ENCODE measurements around the gene XK.
A peak's percentile ranks its signal among the peaks of the same experiment; 100 is the strongest.

XK gene

DNA sequence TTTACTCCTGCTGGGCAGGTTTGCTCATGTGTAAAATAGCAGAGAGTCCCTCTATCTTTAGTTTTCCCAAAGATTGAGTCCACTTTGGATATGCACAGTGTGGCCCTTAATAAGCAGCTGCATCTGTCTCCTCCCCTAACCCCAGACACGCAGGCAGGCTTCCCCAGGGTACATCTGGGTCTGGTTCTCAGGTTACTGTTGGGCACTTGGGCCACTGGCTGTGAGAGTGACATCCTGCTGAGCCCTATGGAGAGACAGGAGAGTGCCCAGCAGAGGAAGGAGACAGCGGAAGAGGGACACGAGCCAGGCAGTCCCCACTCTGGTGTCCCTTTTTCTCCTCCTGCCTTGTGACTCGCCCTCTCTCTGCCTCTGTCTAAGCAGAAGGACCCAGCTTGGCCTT lies 16.0 kb downstream of the XK start:
- DNase-seq: no peak
- no peak overlapping the region for H3K4ac ChIP-seq (ENCODE audit: low read depth, low read length)
- no peak overlapping the region for H3K4me3 ChIP-seq (ENCODE audit: low read depth, low read length)
- no peak overlapping the region for H2BK12ac ChIP-seq (ENCODE audit: low read length)
- WGBS (ENCODE audit: extremely low coverage, insufficient coverage, insufficient read length): no CpG with 5 or more reads among the region's 4 CpGs
- H3K27ac ChIP-seq (ENCODE audit: low read depth, low read length): no peak overlapping the region
- no peak overlapping the region for H3K23ac ChIP-seq (ENCODE audit: low read length)
- no peak overlapping the region for H2AFZ ChIP-seq (ENCODE audit: insufficient read depth, low read length, poor library complexity)
- H3K4me2 ChIP-seq (ENCODE audit: low read length): no peak overlapping the region
- no peaks in the 10 kb centered on the region for H3K36me3 ChIP-seq (ENCODE audit: control insufficient read depth in 1 of 2, insufficient read depth in 2 of 2, low read length in 2 of 2)
- no peaks in the 10 kb centered on the region for H3K27me3 ChIP-seq (ENCODE audit: insufficient read depth, low read length)
- H2BK120ac ChIP-seq (ENCODE audit: insufficient read depth, low read length, poor library complexity): no peak overlapping the region
- H4K91ac ChIP-seq (ENCODE audit: low read depth, low read length): no peak overlapping the region
- H3K9ac ChIP-seq (ENCODE audit: low read length): no peak overlapping the region
- no peak overlapping the region for H4K12ac ChIP-seq (ENCODE audit: low read depth, low read length)
- no peak overlapping the region for H2AK5ac ChIP-seq (ENCODE audit: low read length)
- no peak overlapping the region for H4K8ac ChIP-seq (ENCODE audit: low read depth, low read length)
- no peaks in the 10 kb centered on the region for H3K9me3 ChIP-seq (ENCODE audit: insufficient read depth, low read depth, low read length)
- H3K18ac ChIP-seq (ENCODE audit: low read length): no peak overlapping the region
- no peak overlapping the region for H2BK5ac ChIP-seq (ENCODE audit: low read depth, low read length, poor library complexity)
- H3K79me2 ChIP-seq (ENCODE audit: control insufficient read depth, insufficient read depth, low read length, poor library complexity): no peaks in the 10 kb centered on the region
- H3K14ac ChIP-seq (ENCODE audit: low read length): no peak overlapping the region
- H3K4me1 ChIP-seq (ENCODE audit: control insufficient read depth in 1 of 2, insufficient read depth in 2 of 2, low read length in 2 of 2): no peaks in the 10 kb centered on the region
- H3K79me1 ChIP-seq (ENCODE audit: low read length): no peaks in the 10 kb centered on the region

DNA sequence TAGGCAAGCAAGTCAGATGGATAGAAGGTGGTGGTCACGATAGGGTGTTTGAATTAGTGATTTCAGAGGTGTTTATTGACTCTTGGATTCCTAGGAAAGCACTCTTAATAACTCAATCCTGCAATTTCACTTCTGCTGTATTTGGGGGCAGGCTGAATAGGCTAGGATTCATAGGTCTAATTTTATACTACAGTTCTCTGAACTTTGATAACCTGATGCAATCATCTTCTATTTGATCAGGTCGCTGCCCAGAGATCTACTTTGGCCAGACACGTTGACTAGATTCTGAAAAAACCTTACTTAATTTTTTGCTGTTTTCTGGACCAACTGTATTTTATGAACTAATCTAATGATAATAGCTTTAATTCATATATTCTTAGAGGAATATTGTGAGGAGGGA lies 26.4 kb downstream of the XK start:
- Histone ChIP-seq H3K36me3 (ENCODE audit: control insufficient read depth in 1 of 2, insufficient read depth in 2 of 2, low read length in 2 of 2) (no peaks in the 10 kb centered on the region), H3K27me3 (ENCODE audit: insufficient read depth, low read length) (no peaks in the 10 kb centered on the region), H4K12ac (ENCODE audit: low read depth, low read length) (no peak overlapping the region), H3K14ac (ENCODE audit: low read length) (no peak overlapping the region), H2AK5ac (ENCODE audit: low read length) (no peak overlapping the region), H4K8ac (ENCODE audit: low read depth, low read length) (no peak overlapping the region), H3K4me3 (ENCODE audit: low read depth, low read length) (no peak overlapping the region), H2BK120ac (ENCODE audit: insufficient read depth, low read length, poor library complexity) (no peak overlapping the region), H2AFZ (ENCODE audit: insufficient read depth, low read length, poor library complexity) (no peak overlapping the region), H4K91ac (ENCODE audit: low read depth, low read length) (no peak overlapping the region), H3K9me3 (ENCODE audit: insufficient read depth, low read depth, low read length) (no peaks in the 10 kb centered on the region), H2BK5ac (ENCODE audit: low read depth, low read length, poor library complexity) (no peak overlapping the region), H3K4ac (ENCODE audit: low read depth, low read length) (no peak overlapping the region), H3K23ac (ENCODE audit: low read length) (no peak overlapping the region), H3K27ac (ENCODE audit: low read depth, low read length) (no peak overlapping the region), H3K79me2 (ENCODE audit: control insufficient read depth, insufficient read depth, low read length, poor library complexity) (no peaks in the 10 kb centered on the region), H3K18ac (ENCODE audit: low read length) (no peak overlapping the region), H3K4me1 (ENCODE audit: control insufficient read depth in 1 of 2, insufficient read depth in 2 of 2, low read length in 2 of 2) (no peaks in the 10 kb centered on the region), H3K9ac (ENCODE audit: low read length) (no peak overlapping the region), H3K79me1 (ENCODE audit: low read length) (no peaks in the 10 kb centered on the region), H2BK12ac (ENCODE audit: low read length) (no peak overlapping the region), H3K4me2 (ENCODE audit: low read length) (no peak overlapping the region)
- DNase-seq: no peak
- WGBS (ENCODE audit: extremely low coverage, insufficient coverage, insufficient read length): no CpG with 5 or more reads among the region's 3 CpGs

DNA sequence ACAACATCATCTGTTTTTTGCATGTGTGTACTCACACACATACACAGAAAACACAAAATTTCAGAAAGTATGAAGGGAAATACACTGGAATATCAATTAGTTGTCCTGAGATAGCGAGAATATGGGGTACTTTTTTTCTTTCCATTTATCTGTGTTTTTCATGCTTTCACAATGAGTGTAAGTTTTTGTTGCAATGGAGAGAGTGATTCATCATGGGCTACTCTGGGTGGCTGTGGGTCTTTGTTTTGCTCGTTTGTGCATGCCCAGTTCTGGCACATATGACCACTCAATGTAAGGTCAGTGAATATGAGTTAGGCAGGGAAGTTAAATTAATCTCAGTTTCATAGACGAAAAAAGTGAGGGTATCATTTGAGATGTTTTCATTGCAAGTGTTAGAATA lies 26.9 kb downstream of the XK start:
- no peaks in the 10 kb centered on the region for H3K27me3 ChIP-seq (ENCODE audit: insufficient read depth, low read length)
- no peak overlapping the region for H4K12ac ChIP-seq (ENCODE audit: low read depth, low read length)
- no peak overlapping the region for H3K23ac ChIP-seq (ENCODE audit: low read length)
- no peak overlapping the region for H2AFZ ChIP-seq (ENCODE audit: insufficient read depth, low read length, poor library complexity)
- no peak overlapping the region for H3K4me2 ChIP-seq (ENCODE audit: low read length)
- no peak overlapping the region for H4K8ac ChIP-seq (ENCODE audit: low read depth, low read length)
- H3K79me2 ChIP-seq (ENCODE audit: control insufficient read depth, insufficient read depth, low read length, poor library complexity): no peaks in the 10 kb centered on the region
- H4K91ac ChIP-seq (ENCODE audit: low read depth, low read length): no peak overlapping the region
- H3K9ac ChIP-seq (ENCODE audit: low read length): no peak overlapping the region
- WGBS (ENCODE audit: extremely low coverage, insufficient coverage, insufficient read length): no CpG with 5 or more reads among the region's 3 CpGs
- no peaks in the 10 kb centered on the region for H3K79me1 ChIP-seq (ENCODE audit: low read length)
- H3K27ac ChIP-seq (ENCODE audit: low read depth, low read length): no peak overlapping the region
- no peaks in the 10 kb centered on the region for H3K4me1 ChIP-seq (ENCODE audit: control insufficient read depth in 1 of 2, insufficient read depth in 2 of 2, low read length in 2 of 2)
- no peak overlapping the region for H3K4me3 ChIP-seq (ENCODE audit: low read depth, low read length)
- H2AK5ac ChIP-seq (ENCODE audit: low read length): no peak overlapping the region
- H2BK5ac ChIP-seq (ENCODE audit: low read depth, low read length, poor library complexity): no peak overlapping the region
- DNase-seq: peak in 1 of 2 donors; percentile 8
- no peaks in the 10 kb centered on the region for H3K9me3 ChIP-seq (ENCODE audit: insufficient read depth, low read depth, low read length)
- H2BK120ac ChIP-seq (ENCODE audit: insufficient read depth, low read length, poor library complexity): no peak overlapping the region
- H3K36me3 ChIP-seq (ENCODE audit: control insufficient read depth in 1 of 2, insufficient read depth in 2 of 2, low read length in 2 of 2): no peaks in the 10 kb centered on the region
- H2BK12ac ChIP-seq (ENCODE audit: low read length): no peak overlapping the region
- no peak overlapping the region for H3K4ac ChIP-seq (ENCODE audit: low read depth, low read length)
- no peak overlapping the region for H3K18ac ChIP-seq (ENCODE audit: low read length)
- no peak overlapping the region for H3K14ac ChIP-seq (ENCODE audit: low read length)

DNA sequence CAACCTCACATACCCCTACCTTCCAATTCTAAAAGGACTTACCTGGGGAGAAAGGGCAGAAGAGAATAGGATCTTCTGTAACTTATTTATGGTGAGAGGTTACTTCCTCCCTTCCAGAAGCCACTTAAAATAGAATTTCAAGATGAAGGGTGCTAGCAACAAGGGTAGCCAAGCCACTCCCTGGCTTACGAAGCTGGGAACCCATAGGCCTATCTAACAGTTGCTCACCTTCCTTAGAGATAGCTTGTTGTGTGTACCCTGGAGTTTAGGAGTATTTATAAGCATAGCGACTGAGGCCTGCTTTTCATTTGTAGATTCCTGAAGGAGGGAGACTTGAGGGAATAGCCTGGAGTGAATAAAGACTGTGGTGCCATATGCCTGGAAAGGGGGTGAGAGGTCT lies 28.9 kb downstream of the XK start:
- Histone ChIP-seq H3K4ac (ENCODE audit: low read depth, low read length) (no peak overlapping the region), H3K9ac (ENCODE audit: low read length) (no peak overlapping the region), H3K27ac (ENCODE audit: low read depth, low read length) (no peak overlapping the region), H2AFZ (ENCODE audit: insufficient read depth, low read length, poor library complexity) (no peak overlapping the region), H4K8ac (ENCODE audit: low read depth, low read length) (no peak overlapping the region), H3K4me2 (ENCODE audit: low read length) (no peak overlapping the region), H2BK5ac (ENCODE audit: low read depth, low read length, poor library complexity) (no peak overlapping the region), H3K4me3 (ENCODE audit: low read depth, low read length) (no peak overlapping the region), H3K9me3 (ENCODE audit: insufficient read depth, low read depth, low read length) (no peaks in the 10 kb centered on the region), H2AK5ac (ENCODE audit: low read length) (no peak overlapping the region), H3K36me3 (ENCODE audit: control insufficient read depth in 1 of 2, insufficient read depth in 2 of 2, low read length in 2 of 2) (no peaks in the 10 kb centered on the region), H3K23ac (ENCODE audit: low read length) (no peak overlapping the region), H3K14ac (ENCODE audit: low read length) (no peak overlapping the region), H2BK12ac (ENCODE audit: low read length) (no peak overlapping the region), H4K12ac (ENCODE audit: low read depth, low read length) (no peak overlapping the region), H3K79me1 (ENCODE audit: low read length) (no peaks in the 10 kb centered on the region), H3K4me1 (ENCODE audit: control insufficient read depth in 1 of 2, insufficient read depth in 2 of 2, low read length in 2 of 2) (no peaks in the 10 kb centered on the region), H2BK120ac (ENCODE audit: insufficient read depth, low read length, poor library complexity) (no peak overlapping the region), H3K27me3 (ENCODE audit: insufficient read depth, low read length) (no peaks in the 10 kb centered on the region), H3K79me2 (ENCODE audit: control insufficient read depth, insufficient read depth, low read length, poor library complexity) (no peaks in the 10 kb centered on the region), H3K18ac (ENCODE audit: low read length) (no peak overlapping the region), H4K91ac (ENCODE audit: low read depth, low read length) (no peak overlapping the region)
- no CpG with 5 or more reads among the region's 2 CpGs for WGBS (ENCODE audit: extremely low coverage, insufficient coverage, insufficient read length)
- no peak for DNase-seq

DNA sequence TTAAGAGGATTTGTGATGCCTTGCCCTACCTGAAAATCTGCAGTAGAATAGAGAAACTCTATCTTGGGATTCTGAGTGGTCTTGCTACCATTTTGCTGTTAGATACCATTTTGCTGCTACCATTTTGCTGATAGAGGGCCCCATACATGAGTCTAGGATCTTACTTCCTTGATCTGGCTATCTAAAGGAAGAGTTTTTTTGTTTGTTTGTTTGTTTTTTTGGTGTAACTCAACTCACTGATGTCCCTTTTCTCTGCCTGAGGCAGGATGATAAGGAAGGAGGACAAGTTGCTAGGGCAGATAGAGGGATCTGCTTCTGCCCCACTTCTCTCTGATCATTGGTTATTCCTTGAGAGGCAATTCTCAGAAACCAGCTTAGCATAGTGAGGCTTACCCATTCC lies 31.0 kb downstream of the XK start:
- no peaks in the 10 kb centered on the region for H3K4me1 ChIP-seq (ENCODE audit: control insufficient read depth in 1 of 2, insufficient read depth in 2 of 2, low read length in 2 of 2)
- no peaks in the 10 kb centered on the region for H3K79me2 ChIP-seq (ENCODE audit: control insufficient read depth, insufficient read depth, low read length, poor library complexity)
- H3K4me2 ChIP-seq (ENCODE audit: low read length): no peak overlapping the region
- H4K12ac ChIP-seq (ENCODE audit: low read depth, low read length): no peak overlapping the region
- no peak overlapping the region for H2BK120ac ChIP-seq (ENCODE audit: insufficient read depth, low read length, poor library complexity)
- H3K18ac ChIP-seq (ENCODE audit: low read length): no peak overlapping the region
- H3K36me3 ChIP-seq (ENCODE audit: control insufficient read depth in 1 of 2, insufficient read depth in 2 of 2, low read length in 2 of 2): no peaks in the 10 kb centered on the region
- no peak overlapping the region for H3K14ac ChIP-seq (ENCODE audit: low read length)
- H4K91ac ChIP-seq (ENCODE audit: low read depth, low read length): no peak overlapping the region
- H3K27ac ChIP-seq (ENCODE audit: low read depth, low read length): no peak overlapping the region
- no peaks in the 10 kb centered on the region for H3K27me3 ChIP-seq (ENCODE audit: insufficient read depth, low read length)
- H3K9ac ChIP-seq (ENCODE audit: low read length): no peak overlapping the region
- no peaks in the 10 kb centered on the region for H3K9me3 ChIP-seq (ENCODE audit: insufficient read depth, low read depth, low read length)
- no peak overlapping the region for H3K23ac ChIP-seq (ENCODE audit: low read length)
- no peak overlapping the region for H4K8ac ChIP-seq (ENCODE audit: low read depth, low read length)
- no peak overlapping the region for H2BK5ac ChIP-seq (ENCODE audit: low read depth, low read length, poor library complexity)
- no peak overlapping the region for H2AFZ ChIP-seq (ENCODE audit: insufficient read depth, low read length, poor library complexity)
- no peak overlapping the region for H3K4ac ChIP-seq (ENCODE audit: low read depth, low read length)
- no peak for DNase-seq
- H3K79me1 ChIP-seq (ENCODE audit: low read length): no peaks in the 10 kb centered on the region
- H3K4me3 ChIP-seq (ENCODE audit: low read depth, low read length): no peak overlapping the region
- H2BK12ac ChIP-seq (ENCODE audit: low read length): no peak overlapping the region
- no peak overlapping the region for H2AK5ac ChIP-seq (ENCODE audit: low read length)

All from trophoblast cell (in vitro differentiated cells and primary cell).